PC-3 (cell line): ENCODE measurements around the gene CTNND2.
A peak's percentile ranks its signal among the peaks of the same experiment; 100 is the strongest.

Source experiments
- CTCF ChIP-seq: fragments of 300-600 bp; sonication (generic); conservative IDR thresholded peaks from 2 replicates; pipeline ENCODE4 v1.5.1; 2017; ENCODE audit warnings: antibody characterized with exemption, low read depth, mild to moderate bottlenecking, low read length
- EZH2 ChIP-seq: fragments of 300-600 bp; sonication (generic); IDR thresholded peaks from one replicate; pipeline ENCODE4 v1.6.1; 2017; ENCODE audit warnings: antibody characterized with exemption, mild to moderate bottlenecking, low read length; ENCODE audit not compliant: unreplicated experiment
- EZH2phosphoT487 ChIP-seq: fragments of 300-600 bp; sonication (generic); IDR thresholded peaks from 2 replicates; pipeline ENCODE4 v1.6.1; 2018; ENCODE audit warnings: mild to moderate bottlenecking, antibody characterized with exemption, low read length, borderline replicate concordance

DNA sequence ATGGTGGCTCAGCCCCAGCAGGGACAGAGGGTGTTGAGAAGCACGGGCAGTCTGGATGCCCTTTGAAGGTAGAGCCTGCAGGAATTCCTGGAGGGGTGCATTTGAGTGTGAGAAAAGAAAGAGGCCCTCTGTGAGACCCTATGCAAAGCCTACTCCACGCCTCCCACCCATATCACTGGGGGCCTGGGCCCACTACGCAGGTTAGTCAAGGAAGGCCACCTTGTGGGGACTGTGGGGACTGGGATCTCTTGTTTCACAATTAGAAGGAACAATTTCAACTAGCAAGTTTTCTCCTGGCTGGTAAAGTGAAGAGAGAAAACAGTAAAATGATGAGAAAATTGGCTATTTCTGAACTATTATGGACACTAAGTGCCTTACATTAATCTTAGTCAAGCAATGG, 657.0 kb downstream of the CTNND2 start:
- TF ChIP-seq CTCF (peak; percentile 53), EZH2 (no peak), EZH2phosphoT487 (no peak)
